HG02588 (cell line): Measurements from ENCODE around the gene UPP1.
A peak's percentile ranks its signal among the peaks of the same experiment; 100 is the strongest.

ENCODE experiments used
- ATAC-seq: cut with Tn5 transposase; IDR thresholded peaks from one replicate; pipeline ENCODE4 v1.9.1; 2021; ENCODE audit warnings: mild to moderate bottlenecking, moderate library complexity; ENCODE audit not compliant: unreplicated experiment

Gene UPP1

GRCh38 chr7:48085433-48085791 is 3.7 kb upstream of the UPP1 start:
- ATAC-seq, result no peak

- ATAC-seq, result no peak
These were observed 3.1 kb upstream of the UPP1 start for GRCh38 chr7:48085942-48086341.

- ATAC-seq, result peak; percentile 16
These were observed 1.7 kb upstream of the UPP1 start for GRCh38 chr7:48087349-48087748.

- ATAC-seq, result peak; percentile 61
These were observed 463 bp upstream of the UPP1 start for GRCh38 chr7:48088559-48089045.

- no peak for ATAC-seq
These were observed 1.2 kb downstream of the UPP1 start for GRCh38 chr7:48090095-48090805.

GRCh38 chr7:48091506-48092433 is 2.7 kb downstream of the UPP1 start:
- no peak for ATAC-seq

- no peak for ATAC-seq
These were observed 5.8 kb downstream of the UPP1 start for GRCh38 chr7:48094861-48095293.

- no peak for ATAC-seq
These were observed 7.2 kb downstream of the UPP1 start for GRCh38 chr7:48096273-48096672.

GRCh38 chr7:48097521-48098231 is 8.6 kb downstream of the UPP1 start:
- ATAC-seq, result no peak

GRCh38 chr7:48098846-48099245 is 9.8 kb downstream of the UPP1 start:
- no peak for ATAC-seq

- ATAC-seq, result no peak
These were observed 10.7 kb downstream of the UPP1 start for GRCh38 chr7:48099781-48100180.

- no peak for ATAC-seq
These were observed 12.3 kb downstream of the UPP1 start for GRCh38 chr7:48101352-48101751.

- no peak for ATAC-seq
These were observed 12.9 kb downstream of the UPP1 start for GRCh38 chr7:48101968-48102367.

- no peak for ATAC-seq
These were observed 13.5 kb downstream of the UPP1 start for GRCh38 chr7:48102530-48102929.

- ATAC-seq, result no peak
These were observed 16.0 kb downstream of the UPP1 start for GRCh38 chr7:48105045-48105444.

GRCh38 chr7:48106906-48107659 is 18.0 kb downstream of the UPP1 start:
- no peak for ATAC-seq

- no peak for ATAC-seq
These were observed 18.9 kb downstream of the UPP1 start for GRCh38 chr7:48107926-48108472.

- no peak for ATAC-seq
These were observed 20.1 kb downstream of the UPP1 start for GRCh38 chr7:48108959-48109847.
